ENCODE data around the gene TRAPPC6A. TPM values are rescaled to one million over a fixed set of nuclear protein-coding genes. Genes with fewer than 3 reads are reported as not detected.
"Not testable (repeated sequence)": the region's sequence is repeated elsewhere in the genome, so short reads cannot be mapped to it uniquely, and the experiment has no call there.

Gene TRAPPC6A
- total RNA-seq, 2 donors from 2014 or later = 17.5 to 33.5 TPM

DNA sequence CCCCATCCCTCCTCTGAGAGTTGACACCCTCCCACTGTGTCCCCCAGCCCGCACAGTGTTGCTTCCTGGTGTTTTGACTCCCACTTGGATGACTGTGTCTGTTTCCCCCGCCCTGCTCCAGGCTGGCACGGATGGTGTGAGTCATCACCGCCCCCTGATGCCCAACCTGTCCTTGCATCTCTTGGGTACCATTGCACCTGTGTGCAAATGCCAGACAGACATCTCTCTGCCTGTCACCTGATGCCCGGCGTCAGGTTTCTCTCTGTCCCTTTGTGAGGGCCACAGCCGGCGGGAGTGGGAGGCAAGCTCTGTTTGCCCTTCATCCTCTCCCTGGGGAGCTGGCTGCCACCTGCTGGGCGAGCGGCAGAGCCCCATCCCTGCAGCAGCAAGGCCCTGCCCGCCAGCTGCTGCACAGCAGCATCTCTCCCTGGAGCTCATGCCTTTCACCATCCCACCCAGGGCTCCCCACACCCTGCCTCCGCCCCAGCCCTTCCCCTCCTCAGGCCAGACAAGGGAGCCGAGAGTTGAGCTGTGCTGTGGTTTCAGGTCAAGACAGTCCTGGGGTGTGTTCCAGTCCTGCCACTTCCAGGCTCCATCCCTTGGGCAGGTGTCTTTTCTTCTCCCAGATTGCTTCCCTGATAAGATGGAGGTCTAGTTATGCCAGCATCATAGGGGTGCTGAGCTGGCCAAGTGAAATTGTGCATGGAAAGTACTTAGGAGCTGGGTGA is 47.0 kb downstream of the TRAPPC6A start:
- Mint-ChIP-seq H3K27ac (no peak overlapping the region), H3K4me1 (ENCODE audit: low read depth in 2 of 2) (peaks cover 10 to 18% of the 10 kb centered on the region in 2 donors), H3K4me3 (no peak overlapping the region), H3K27me3 (no peaks in the 10 kb centered on the region), H3K9me3 (no peaks in the 10 kb centered on the region), H3K36me3 (no peaks in the 10 kb centered on the region)
- ATAC-seq (no peak), DNase-seq (ENCODE audit: low spot score) (no peak)

DNA sequence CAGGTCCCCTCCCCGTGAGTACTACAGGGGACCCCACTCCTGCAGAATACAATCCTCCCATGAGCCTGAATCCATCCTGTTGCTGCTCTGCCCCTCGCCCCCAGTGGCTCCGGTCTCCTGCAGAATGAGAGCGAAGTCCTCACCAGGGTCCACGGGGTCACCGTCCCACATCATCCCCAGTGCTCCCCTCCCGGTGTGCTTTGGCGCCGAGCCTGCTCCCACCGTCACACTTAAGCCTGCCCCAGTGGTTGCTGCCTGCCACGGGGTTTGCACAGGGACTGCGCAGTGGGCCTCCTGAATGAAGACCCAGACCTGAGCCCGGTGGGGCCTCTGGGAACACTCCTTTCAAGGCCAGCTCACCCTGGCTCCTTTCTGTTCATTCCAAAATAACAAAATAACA is 47.8 kb downstream of the TRAPPC6A start:
- Mint-ChIP-seq H3K4me1 (ENCODE audit: low read depth in 2 of 2) (peaks cover 16 to 21% of the 10 kb centered on the region in 2 donors), H3K36me3 (no peaks in the 10 kb centered on the region), H3K27ac (no peak overlapping the region), H3K4me3 (no peak overlapping the region), H3K27me3 (no peaks in the 10 kb centered on the region), H3K9me3 (no peaks in the 10 kb centered on the region)
- no peak for ATAC-seq
- DNase-seq (ENCODE audit: low spot score) = no peak

DNA sequence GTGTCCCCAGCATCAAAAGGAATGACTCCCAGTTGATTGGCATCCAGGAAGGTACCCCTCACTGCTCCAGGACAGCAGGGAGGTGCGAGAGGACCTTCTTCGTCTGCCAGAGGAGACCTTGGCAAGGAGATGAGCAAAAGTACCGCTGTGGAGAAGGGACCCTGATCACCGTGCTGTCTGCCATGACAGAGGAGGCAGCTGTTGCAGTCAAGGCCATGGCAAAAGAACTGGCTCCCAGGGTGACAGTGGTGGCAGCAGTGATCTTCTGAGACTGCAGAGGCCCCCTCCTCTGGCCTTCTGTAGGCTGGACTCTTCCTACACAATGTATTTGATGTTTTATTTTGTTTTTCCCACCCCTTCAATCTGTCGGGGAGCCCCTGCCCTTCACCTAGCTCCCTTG is 49.2 kb downstream of the TRAPPC6A start:
- ATAC-seq = no peak
- Mint-ChIP-seq H3K36me3 (no peaks in the 10 kb centered on the region), H3K9me3 (no peaks in the 10 kb centered on the region), H3K4me1 (ENCODE audit: low read depth in 2 of 2) (peaks cover 13 to 15% of the 10 kb centered on the region in 2 donors), H3K27ac (no peak overlapping the region), H3K27me3 (no peaks in the 10 kb centered on the region), H3K4me3 (no peak overlapping the region)
- DNase-seq (ENCODE audit: low spot score) = no peak

DNA sequence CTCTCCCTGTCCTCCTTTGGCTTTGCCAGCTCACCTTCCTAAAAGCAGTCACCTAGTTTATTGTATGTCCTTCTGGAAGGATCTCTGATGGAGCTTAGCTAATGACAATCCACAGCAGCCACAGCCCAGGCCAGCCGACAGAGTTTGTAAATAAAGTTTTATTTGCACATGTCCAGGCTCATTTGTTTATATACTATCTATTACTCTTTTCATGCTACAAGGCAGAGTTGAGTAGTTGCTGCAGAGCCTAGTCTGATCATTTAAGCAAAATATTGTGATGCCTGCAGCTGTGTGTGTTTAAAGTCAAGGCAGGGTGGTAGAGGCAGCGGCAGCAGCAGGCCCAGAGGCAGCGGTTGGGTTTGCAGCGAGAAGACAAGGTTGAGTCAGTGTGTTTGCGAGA is 49.9 kb downstream of the TRAPPC6A start:
- ATAC-seq = no peak
- no peaks in the 10 kb centered on the region for H3K27me3 Mint-ChIP-seq
- peaks cover 12 to 13% of the 10 kb centered on the region in 2 donors for H3K4me1 Mint-ChIP-seq (ENCODE audit: low read depth in 2 of 2)
- no peak overlapping the region for H3K4me3 Mint-ChIP-seq
- no peak for DNase-seq (ENCODE audit: low spot score)
- no peaks in the 10 kb centered on the region for H3K9me3 Mint-ChIP-seq
- no peak overlapping the region for H3K27ac Mint-ChIP-seq
- H3K36me3 Mint-ChIP-seq = no peaks in the 10 kb centered on the region

DNA sequence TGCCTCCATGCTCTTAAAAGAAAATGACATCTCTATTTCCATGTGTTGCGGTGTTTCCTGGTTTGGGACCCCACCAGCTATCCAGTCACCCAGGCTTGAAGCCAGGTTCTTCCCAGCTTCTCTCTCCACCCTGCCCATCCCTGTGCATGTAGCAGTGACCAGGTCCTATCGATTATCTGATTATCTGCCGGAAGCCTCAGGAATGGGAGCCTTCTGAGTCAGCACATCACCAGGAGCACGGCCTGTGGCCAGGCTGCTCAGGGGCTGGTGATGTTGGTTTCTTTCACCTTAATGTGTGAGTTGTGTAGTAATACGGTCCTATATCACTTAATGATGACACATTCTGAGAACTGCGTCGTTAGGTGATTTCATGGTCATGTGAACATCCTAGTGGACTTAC is 51.4 kb downstream of the TRAPPC6A start:
- ATAC-seq (no peak), DNase-seq (ENCODE audit: low spot score) (no peak)
- H3K36me3 Mint-ChIP-seq = no peaks in the 10 kb centered on the region
- H3K4me1 Mint-ChIP-seq (ENCODE audit: low read depth in 2 of 2) = peaks cover 19 to 23% of the 10 kb centered on the region in 2 donors
- H3K27ac Mint-ChIP-seq = no peak overlapping the region
- H3K27me3 Mint-ChIP-seq = no peaks in the 10 kb centered on the region
- H3K9me3 Mint-ChIP-seq = no peaks in the 10 kb centered on the region
- no peak overlapping the region for H3K4me3 Mint-ChIP-seq

DNA sequence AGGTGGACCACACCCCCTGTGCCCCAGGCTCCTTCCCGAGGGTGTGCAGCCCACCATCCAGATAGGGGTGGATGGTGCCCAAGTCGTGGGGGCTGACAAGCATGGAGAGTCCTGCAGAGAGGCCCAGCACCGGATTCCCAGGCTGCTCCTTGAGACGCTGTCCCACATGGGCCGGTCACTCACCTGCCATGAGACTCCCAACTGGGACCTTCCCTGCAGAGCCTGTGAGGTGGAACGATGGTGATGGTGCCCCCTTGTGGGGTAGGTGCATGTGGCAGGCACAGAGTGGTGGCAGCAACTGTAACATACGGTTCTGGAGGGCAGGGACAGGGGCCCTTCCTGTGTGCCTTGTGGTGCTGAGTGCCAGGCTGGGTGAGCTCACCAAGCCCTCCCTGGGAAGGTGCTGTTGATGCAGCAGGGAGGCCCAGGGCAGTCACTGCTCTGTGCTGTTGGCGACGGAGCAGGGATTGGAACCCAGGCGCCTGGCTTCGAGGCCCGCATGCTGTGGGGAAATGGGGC is 52.0 kb downstream of the TRAPPC6A start:
- H3K4me3 Mint-ChIP-seq = no peak overlapping the region
- DNase-seq (ENCODE audit: low spot score) (peak; percentile 69), ATAC-seq (peak; percentile 79)
- no peak overlapping the region for H3K27ac Mint-ChIP-seq
- no peaks in the 10 kb centered on the region for H3K36me3 Mint-ChIP-seq
- H3K27me3 Mint-ChIP-seq = no peaks in the 10 kb centered on the region
- no peaks in the 10 kb centered on the region for H3K9me3 Mint-ChIP-seq
- H3K4me1 Mint-ChIP-seq (ENCODE audit: low read depth in 2 of 2) = peaks cover 26 to 28% of the 10 kb centered on the region in 2 donors

DNA sequence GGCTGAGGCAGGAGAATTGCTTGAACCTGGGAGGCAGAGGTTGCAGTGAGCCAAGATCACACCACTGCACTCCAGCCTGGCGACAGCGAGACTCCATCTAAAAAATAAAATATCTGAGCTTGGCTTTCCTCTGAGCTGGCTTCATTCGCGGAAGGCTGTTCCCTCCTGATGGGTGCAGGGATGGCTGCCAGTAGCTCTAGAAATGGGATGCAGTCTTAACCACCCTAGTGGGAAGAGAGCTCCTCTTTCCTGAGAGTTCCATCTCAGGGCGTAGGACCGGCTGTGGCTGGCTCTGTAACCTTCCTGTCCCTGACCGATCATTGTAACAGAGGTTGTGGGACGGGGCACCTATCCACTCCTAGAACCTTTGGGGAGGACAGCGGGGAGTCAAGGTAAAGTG is 52.7 kb downstream of the TRAPPC6A start:
- Mint-ChIP-seq H3K27me3 (no peaks in the 10 kb centered on the region), H3K27ac (no peak overlapping the region), H3K4me3 (no peak overlapping the region), H3K9me3 (no peaks in the 10 kb centered on the region), H3K36me3 (no peaks in the 10 kb centered on the region), H3K4me1 (ENCODE audit: low read depth in 2 of 2) (peaks cover 29 to 31% of the 10 kb centered on the region in 2 donors)
- no peak for ATAC-seq
- DNase-seq (ENCODE audit: low spot score) = no peak

DNA sequence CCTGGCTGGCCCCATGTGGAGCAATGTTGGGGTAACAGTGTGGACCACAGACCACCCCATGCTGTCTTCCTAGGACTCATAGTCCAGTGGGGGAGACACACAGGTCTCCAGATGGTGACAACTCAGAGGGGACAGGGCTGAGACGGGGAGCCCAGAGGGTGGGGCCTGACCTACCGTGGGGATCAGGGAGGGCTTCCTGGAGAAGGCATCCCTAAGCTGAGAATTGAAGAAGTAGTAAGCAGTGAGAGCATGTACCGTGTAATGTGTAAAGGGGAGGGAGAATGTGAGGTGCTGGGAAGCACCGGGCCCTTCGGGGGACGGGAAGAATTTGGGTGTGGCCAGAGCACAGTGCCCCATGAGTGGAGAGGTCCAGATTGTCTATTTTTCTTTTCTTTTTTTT is 54.0 kb downstream of the TRAPPC6A start:
- Mint-ChIP-seq H3K4me1 (ENCODE audit: low read depth in 2 of 2) (peaks cover 29 to 31% of the 10 kb centered on the region in 2 donors), H3K36me3 (no peaks in the 10 kb centered on the region), H3K27me3 (no peaks in the 10 kb centered on the region), H3K4me3 (no peak overlapping the region), H3K9me3 (no peaks in the 10 kb centered on the region), H3K27ac (peak overlapping the region in 1 of 2 donors; percentile 18)
- ATAC-seq (no peak), DNase-seq (ENCODE audit: low spot score) (no peak)

DNA sequence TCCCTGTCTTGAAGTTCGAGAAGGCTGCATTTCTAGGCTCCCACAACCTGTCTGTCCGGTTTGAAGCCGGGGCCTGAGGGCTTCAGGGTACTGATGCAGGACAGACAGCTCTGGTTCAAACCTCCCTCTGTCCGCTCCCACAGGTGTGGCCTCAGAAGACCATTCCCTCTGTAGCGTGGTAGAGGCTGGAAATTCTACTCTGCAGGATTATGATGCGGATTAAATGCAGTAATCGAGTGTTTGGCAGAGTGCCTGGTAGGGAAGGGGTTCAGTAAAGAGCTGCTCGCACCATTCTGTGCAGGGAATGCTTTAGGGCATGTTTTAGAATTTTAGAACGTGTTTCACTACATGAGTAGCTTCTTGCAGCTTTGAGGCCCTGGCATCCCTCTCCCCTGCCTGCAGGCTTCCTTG is 54.6 kb downstream of the TRAPPC6A start:
- Mint-ChIP-seq H3K4me1 (ENCODE audit: low read depth in 2 of 2) (peaks cover 35 to 37% of the 10 kb centered on the region in 2 donors), H3K36me3 (no peaks in the 10 kb centered on the region), H3K27ac (no peak overlapping the region), H3K27me3 (no peaks in the 10 kb centered on the region), H3K9me3 (no peaks in the 10 kb centered on the region), H3K4me3 (no peak overlapping the region)
- no peak for ATAC-seq
- no peak for DNase-seq (ENCODE audit: low spot score)

GRCh38 chr19:45122832-45123231 is 55.2 kb downstream of the TRAPPC6A start:
- H3K4me1 Mint-ChIP-seq (ENCODE audit: low read depth in 2 of 2) = peaks cover 41 to 43% of the 10 kb centered on the region in 2 donors
- no peak overlapping the region for H3K4me3 Mint-ChIP-seq
- no peaks in the 10 kb centered on the region for H3K27me3 Mint-ChIP-seq
- DNase-seq (ENCODE audit: low spot score) (no peak), ATAC-seq (no peak)
- no peak overlapping the region for H3K27ac Mint-ChIP-seq
- no peaks in the 10 kb centered on the region for H3K9me3 Mint-ChIP-seq
- no peaks in the 10 kb centered on the region for H3K36me3 Mint-ChIP-seq

DNA sequence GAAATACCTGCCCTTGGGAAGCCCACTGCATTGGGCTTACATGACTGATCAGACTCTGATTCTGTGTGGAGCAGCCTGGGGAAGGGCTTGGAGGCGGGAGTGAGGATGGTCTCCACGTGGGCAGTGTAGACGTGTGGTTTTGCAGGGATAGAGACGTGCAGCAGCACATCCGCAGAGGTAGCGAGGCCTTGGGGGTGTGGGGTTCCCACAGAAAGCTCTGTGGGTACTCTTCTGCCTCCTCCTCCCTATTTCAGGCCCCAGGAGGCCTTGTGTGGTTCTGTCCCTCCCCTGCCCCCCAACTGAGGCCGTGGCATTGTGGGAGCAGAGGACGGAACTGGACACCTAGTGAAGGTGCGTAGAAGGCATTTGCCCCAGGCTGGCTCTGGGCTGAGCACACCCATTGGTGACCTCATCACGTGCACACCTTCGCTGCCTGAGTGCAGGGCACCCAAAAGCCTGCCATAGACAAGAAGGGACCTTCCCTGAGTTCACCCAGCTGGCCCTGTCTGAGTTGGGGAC is 56.2 kb downstream of the TRAPPC6A start:
- H3K27me3 Mint-ChIP-seq = no peaks in the 10 kb centered on the region
- H3K4me3 Mint-ChIP-seq = no peak overlapping the region
- peak overlapping the region; percentile 30 to 84 for H3K27ac Mint-ChIP-seq
- no peaks in the 10 kb centered on the region for H3K9me3 Mint-ChIP-seq
- DNase-seq (ENCODE audit: low spot score) (no peak), ATAC-seq (no peak)
- peaks cover 47% of the 10 kb centered on the region in 2 donors for H3K4me1 Mint-ChIP-seq (ENCODE audit: low read depth in 2 of 2)
- no peaks in the 10 kb centered on the region for H3K36me3 Mint-ChIP-seq

DNA sequence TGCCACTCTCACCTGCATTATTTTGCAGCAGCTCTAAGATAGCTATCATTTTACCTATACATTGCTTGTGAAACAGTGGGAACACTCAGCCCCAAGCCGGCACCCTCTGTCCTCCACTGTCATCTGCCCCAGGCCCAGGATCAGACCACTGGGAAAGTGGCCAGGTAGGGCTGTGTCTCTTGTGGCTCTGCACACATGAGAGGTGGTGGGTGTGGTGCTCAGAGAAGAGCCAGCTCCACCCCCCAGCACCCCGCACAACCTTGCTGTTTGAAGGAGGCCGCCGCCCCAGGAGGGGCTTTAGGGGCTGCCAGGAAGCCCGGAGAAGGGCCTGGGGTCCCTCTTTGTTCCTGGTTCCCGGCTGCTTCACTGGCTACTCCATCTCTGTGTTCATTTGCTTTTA is 58.5 kb downstream of the TRAPPC6A start:
- H3K9me3 Mint-ChIP-seq = no peaks in the 10 kb centered on the region
- DNase-seq (ENCODE audit: low spot score) (no peak), ATAC-seq (no peak)
- peak overlapping the region in 1 of 2 donors; percentile 53 for H3K27ac Mint-ChIP-seq
- H3K27me3 Mint-ChIP-seq = no peaks in the 10 kb centered on the region
- H3K36me3 Mint-ChIP-seq = no peaks in the 10 kb centered on the region
- peaks cover 46 to 51% of the 10 kb centered on the region in 2 donors for H3K4me1 Mint-ChIP-seq (ENCODE audit: low read depth in 2 of 2)
- H3K4me3 Mint-ChIP-seq = no peak overlapping the region

DNA sequence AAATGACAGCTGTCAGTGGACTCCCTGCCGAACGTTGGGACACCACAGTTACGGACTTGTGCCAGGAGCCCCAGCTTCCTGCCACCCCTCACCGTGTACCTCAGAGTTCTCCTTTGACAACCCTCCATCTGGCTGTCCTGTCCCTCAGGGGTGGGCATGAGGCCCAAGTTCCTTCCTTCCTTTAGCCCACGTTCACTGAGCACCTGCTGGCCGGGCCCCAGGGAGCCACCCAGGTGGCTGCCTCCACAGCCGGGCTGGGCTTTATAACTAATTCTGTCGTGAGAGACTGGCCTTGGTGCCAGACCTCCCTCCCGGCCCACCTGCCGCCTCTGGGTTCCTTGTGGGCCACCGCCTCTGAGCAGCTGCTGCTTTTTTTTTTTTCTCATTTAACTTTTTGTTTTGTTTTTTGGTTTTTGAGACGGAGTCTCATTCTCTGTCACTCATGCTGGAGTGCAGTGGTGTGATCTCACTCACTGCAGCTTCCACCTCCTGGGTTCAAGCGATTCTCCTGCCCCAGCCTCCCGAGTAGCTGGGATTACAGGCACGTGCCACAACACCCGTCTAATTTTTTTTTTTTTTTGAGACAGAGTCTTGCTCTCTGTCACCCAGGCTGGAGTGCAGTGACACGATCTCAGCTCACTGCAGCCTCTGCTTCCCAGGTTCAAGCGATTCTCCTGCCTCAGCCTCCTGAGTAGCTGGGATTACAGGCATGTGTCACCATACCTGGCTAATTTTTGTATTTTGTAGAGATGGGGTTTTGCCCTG is 59.3 kb downstream of the TRAPPC6A start:
- H3K36me3 Mint-ChIP-seq; H3K4me3 Mint-ChIP-seq; DNase-seq (ENCODE audit: low spot score); ATAC-seq; H3K9me3 Mint-ChIP-seq; H3K27me3 Mint-ChIP-seq: not testable (repeated sequence)
- H3K27ac Mint-ChIP-seq = peak overlapping the region in 1 of 2 donors; percentile 53
- H3K4me1 Mint-ChIP-seq (ENCODE audit: low read depth in 2 of 2) = peaks cover 43 to 47% of the 10 kb centered on the region in 2 donors

GRCh38 chr19:45118106-45118505 is 59.9 kb downstream of the TRAPPC6A start:
- no peaks in the 10 kb centered on the region for H3K9me3 Mint-ChIP-seq
- no peaks in the 10 kb centered on the region for H3K27me3 Mint-ChIP-seq
- ATAC-seq = no peak
- no peak overlapping the region for H3K4me3 Mint-ChIP-seq
- H3K27ac Mint-ChIP-seq = no peak overlapping the region
- no peak for DNase-seq (ENCODE audit: low spot score)
- H3K4me1 Mint-ChIP-seq (ENCODE audit: low read depth in 2 of 2) = peaks cover 41 to 45% of the 10 kb centered on the region in 2 donors
- no peaks in the 10 kb centered on the region for H3K36me3 Mint-ChIP-seq
